CD4-positive, alpha-beta T cell (primary cell): ENCODE measurements around the gene HDAC5. TPM values are rescaled to one million over a fixed set of nuclear protein-coding genes. Genes with fewer than 3 reads are reported as not detected.

Experiments used
- ATAC-seq: fragments of 200-7000 bp; cut with Tn5 transposase; one replicate; pipeline ENCODE4 v1.10.0; 2022; ENCODE audit warnings: mild to moderate bottlenecking; ENCODE audit not compliant: poor library complexity
- CTCF ChIA-PET: fragments of 350-600 bp; sonication (Branson Sonifier 250); formaldehyde crosslinking; loops from one replicate; lab custom pipeline; 2021; ENCODE audit warnings: antibody characterized with exemption, inconsistent platforms; lab: Charles Lee
- POLR2A ChIA-PET: fragments of 350-600 bp; sonication (Branson Sonifier 250); formaldehyde crosslinking; loops from one replicate; lab custom pipeline; 2021; ENCODE audit warnings: antibody characterized with exemption, inconsistent platforms; lab: Charles Lee
- DNase-seq, 14 experiments: peaks; one replicate each; pipeline ENCODE4 v3.0.0-alpha.2; 2013 to 2020; ENCODE audit warnings: mixed read lengths in 2 of 14
- H3K27ac ChIP-seq, 2 donors: one replicate each; pipeline versions ENCODE4 v1.5.1 to v1.7.0; 2013; ENCODE audit warnings: low read length in 2 of 2, low read depth in 1 of 2, mild to moderate bottlenecking in 1 of 2
- H3K27me3 ChIP-seq, 2 experiments: 1 replicate in 1 of 2; 2 replicates in 1 of 2; pipeline versions ENCODE4 v1.6.1 to v1.7.0; 2013; ENCODE audit warnings: low read length in 2 of 2, control low read depth in 1 of 2, mild to moderate bottlenecking in 1 of 2, moderate library complexity in 1 of 2; ENCODE audit not compliant: insufficient read depth in 2 of 2, control insufficient read depth in 1 of 2
- H3K36me3 ChIP-seq: one replicate; pipeline ENCODE4 v1.6.1; 2013; ENCODE audit warnings: low read length, control low read depth; ENCODE audit not compliant: insufficient read depth
- H3K4me1 ChIP-seq: one replicate; pipeline ENCODE4 v1.6.1; 2013; ENCODE audit warnings: low read length, control low read depth; ENCODE audit not compliant: insufficient read depth
- H3K4me3 ChIP-seq: one replicate; pipeline ENCODE4 v1.5.1; 2013; ENCODE audit warnings: mild to moderate bottlenecking, low read length, moderate library complexity
- H3K9me3 ChIP-seq, 2 experiments: 1 replicate in 1 of 2; 2 replicates in 1 of 2; pipeline versions ENCODE4 v1.6.1 to v1.7.0; 2013; ENCODE audit warnings: low read length in 2 of 2, mild to moderate bottlenecking in 2 of 2, control low read depth in 1 of 2, moderate library complexity in 1 of 2; ENCODE audit not compliant: control insufficient read depth in 1 of 2, insufficient read depth in 1 of 2
- H3K27ac Mint-ChIP-seq: one replicate; pipeline ENCODE4 v1.8.0; 2020; ENCODE audit warnings: mixed read lengths
- H3K27me3 Mint-ChIP-seq: one replicate; pipeline ENCODE4 v1.8.0; 2021; ENCODE audit warnings: mixed read lengths
- H3K36me3 Mint-ChIP-seq: one replicate; pipeline ENCODE4 v1.8.0; 2021; ENCODE audit warnings: low read depth, mixed read lengths
- H3K4me1 Mint-ChIP-seq: one replicate; pipeline ENCODE4 v1.8.0; 2021; ENCODE audit warnings: low read depth, mixed read lengths
- H3K4me3 Mint-ChIP-seq: one replicate; pipeline ENCODE4 v1.8.0; 2020; ENCODE audit warnings: mild to moderate bottlenecking, mixed read lengths
- H3K9me3 Mint-ChIP-seq: one replicate; pipeline ENCODE4 v1.8.0; 2020; ENCODE audit warnings: mixed read lengths
- CTCF ChIP-seq: fragments of 200-600 bp; IDR thresholded peaks from one replicate; pipeline ENCODE4 v1.8.0; 2022; ENCODE audit warnings: antibody characterized with exemption, mild to moderate bottlenecking
- intact Hi-C, 2 experiments: fragments of 100-400 bp; cut with DNase I in 1 of 2; cut with micrococcal nuclease in 1 of 2; formaldehyde crosslinking; loops; one replicate each; pipeline versions ENCODE4 v1.15.1 to v1.9.0; 2023 to 2025; cut with DNase I, micrococcal nuclease
- total RNA-seq, 174 experiments: library from RNA in 2 of 174; stranded (reverse) in 2 of 174; gene quantifications; one replicate each; pipeline ENCODE4 v1.2.3 and lab custom pipeline; 2021 to 2026

HDAC5 gene
- total RNA-seq, 2 experiments from 2014 or later = 92.0 to 92.5 TPM

DNA sequence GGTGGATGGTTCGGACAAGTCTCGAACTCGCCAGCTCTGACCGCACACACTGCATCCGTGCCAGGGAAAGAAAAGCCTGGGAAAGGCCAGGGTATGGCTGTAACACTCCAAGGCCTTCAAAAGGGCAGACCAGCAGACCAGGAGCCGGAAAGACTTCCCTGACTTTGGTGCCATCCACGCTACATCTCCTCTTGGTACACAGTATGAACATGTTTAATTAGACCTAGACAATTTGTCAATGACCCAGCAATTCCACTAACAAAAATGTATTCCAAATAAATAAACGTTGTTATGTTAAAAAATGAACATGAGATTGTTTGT is 637 bp upstream of the HDAC5 start:
- Mint-ChIP-seq H3K36me3 (peaks cover 9% of the 10 kb centered on the region), H3K4me3 (peak overlapping the region; percentile 99), H3K27me3 (no peaks in the 10 kb centered on the region), H3K4me1 (peaks cover 41% of the 10 kb centered on the region), H3K27ac (peak overlapping the region; percentile 99), H3K9me3 (no peaks in the 10 kb centered on the region)
- Histone ChIP-seq H3K27me3 (no peaks in the 10 kb centered on the region), H3K36me3 (peaks cover 4% of the 10 kb centered on the region), H3K4me1 (peaks cover 48% of the 10 kb centered on the region), H3K4me3 (peak overlapping the region; percentile 69), H3K27ac (peak overlapping the region in 1 of 2 donors; percentile 74), H3K9me3 (no peaks in the 10 kb centered on the region)
- ATAC-seq (no peak), DNase-seq (no peak)
- ChIA-PET CTCF (interaction anchor here (1.0 to 2.3 kb wide), 11 partner anchors 13 to 221 kb away, joined by 3 to 12 read pairs (median 7); partner anchors contain the start of genes GRN and HROB), POLR2A (interaction anchor here (0.7 to 2.5 kb wide), 25 partner anchors 10 to 1038 kb away, joined by 3 to 35 read pairs (median 4); partner anchors contain the start of genes ATXN7L3, DBF4B, EFTUD2 and GPATCH8)
- intact Hi-C loops = loop anchor here (1.0 to 10.0 kb wide), 5 partner anchors 17 to 1449 kb away; partner anchors contain the start of genes TMUB2 (in 2 of the 2), HROB (in 1 of the 2), LSM12 (in 1 of the 2) and PLEKHH3 (in 1 of the 2)
- no peak for TF ChIP-seq CTCF

DNA sequence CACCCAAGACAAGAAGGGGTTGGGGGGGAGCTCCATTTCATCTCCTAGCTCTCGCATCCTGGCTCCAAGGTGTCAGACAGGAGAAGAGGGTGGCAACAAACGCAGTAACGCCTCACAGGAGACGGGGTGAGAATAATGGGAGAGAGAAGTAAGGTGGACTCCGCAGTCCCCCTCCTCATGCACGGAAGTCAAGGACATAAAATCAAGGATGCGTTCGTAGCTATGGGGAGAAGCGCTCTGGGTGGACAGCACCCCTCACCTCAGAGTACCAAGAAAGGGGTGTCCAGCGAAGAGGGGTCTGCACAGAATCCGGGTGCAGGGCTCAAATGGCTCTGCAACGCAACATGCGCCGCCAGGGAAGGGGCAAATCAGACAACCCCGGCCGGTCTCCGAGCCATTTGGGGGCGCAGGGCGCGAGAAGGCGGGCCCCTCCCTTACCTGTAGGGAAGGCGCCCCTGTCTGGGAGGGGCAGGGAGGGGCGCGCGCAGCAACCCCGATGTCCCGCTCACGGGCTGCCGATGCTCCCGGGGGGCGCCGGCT is 555 bp downstream of the HDAC5 start:
- Mint-ChIP-seq H3K4me1 (peaks cover 53% of the 10 kb centered on the region), H3K27me3 (no peaks in the 10 kb centered on the region), H3K9me3 (no peaks in the 10 kb centered on the region), H3K36me3 (peaks cover 16% of the 10 kb centered on the region), H3K4me3 (peak overlapping the region; percentile 99), H3K27ac (peak overlapping the region; percentile 99)
- H3K4me3 ChIP-seq = peak overlapping the region; percentile 73
- no peak for TF ChIP-seq CTCF
- H3K27me3 ChIP-seq = no peaks in the 10 kb centered on the region
- ChIA-PET CTCF (interaction anchor here (0.6 to 2.3 kb wide), 15 partner anchors 15 to 222 kb away, joined by 3 to 12 read pairs (median 5); partner anchors contain the start of genes GRN and HROB), POLR2A (interaction anchor here (0.7 to 2.5 kb wide), 24 partner anchors 9 to 1039 kb away, joined by 3 to 35 read pairs (median 4); partner anchors contain the start of genes ATXN7L3, DBF4B, EFTUD2 and GPATCH8)
- DNase-seq = peak in 8 of 14 experiments; percentile 14 to 51 (median 28)
- intact Hi-C loops = loop anchor here (1.0 to 10.0 kb wide), 7 partner anchors 18 to 1448 kb away; partner anchors contain the start of genes TMUB2 (in 2 of the 2), HROB (in 1 of the 2), LSM12 (in 1 of the 2) and PLEKHH3 (in 1 of the 2)
- H3K4me1 ChIP-seq = peaks cover 55% of the 10 kb centered on the region
- no peaks in the 10 kb centered on the region for H3K9me3 ChIP-seq
- peak; percentile 17 for ATAC-seq
- H3K27ac ChIP-seq = peak overlapping the region in 1 of 2 donors; percentile 83
- H3K36me3 ChIP-seq = peaks cover 4% of the 10 kb centered on the region

GRCh38 chr17:44121997-44122815 is 1.2 kb downstream of the HDAC5 start:
- Mint-ChIP-seq H3K4me3 (peak overlapping the region; percentile 99), H3K36me3 (peaks cover 16% of the 10 kb centered on the region), H3K9me3 (no peaks in the 10 kb centered on the region), H3K27ac (peak overlapping the region; percentile 99), H3K4me1 (peaks cover 53% of the 10 kb centered on the region), H3K27me3 (no peaks in the 10 kb centered on the region)
- peaks cover 4% of the 10 kb centered on the region for H3K36me3 ChIP-seq
- no peak overlapping the region for H3K27ac ChIP-seq
- TF ChIP-seq CTCF = no peak
- no peak for ATAC-seq
- H3K4me3 ChIP-seq = peak overlapping the region; percentile 73
- DNase-seq = no peak
- H3K4me1 ChIP-seq = peaks cover 55% of the 10 kb centered on the region
- H3K9me3 ChIP-seq = no peaks in the 10 kb centered on the region
- POLR2A ChIA-PET = interaction anchor here (0.7 to 2.5 kb wide), 3 partner anchors 12 to 223 kb away, joined by 3 to 35 read pairs (median 23); partner anchors contain the start of genes GRN and UBTF
- CTCF ChIA-PET = interaction anchor here (1.1 to 2.3 kb wide), 6 partner anchors 14 to 209 kb away, joined by 3 to 12 read pairs (median 6); partner anchors contain the start of gene HROB
- H3K27me3 ChIP-seq = no peaks in the 10 kb centered on the region
- intact Hi-C loops = loop anchor here (1.0 to 10.0 kb wide), 6 partner anchors 54 to 1447 kb away; partner anchors contain the start of genes TMUB2 (in 2 of the 2), LSM12 (in 1 of the 2), PLEKHH3 (in 1 of the 2) and SLC25A39 (in 1 of the 2)
